LNCaP clone FGC (cell line): ENCODE data around the gene FAM120B.

ENCODE experiments used
- DNase-seq: peaks from one replicate; pipeline ENCODE4 v3.0.0-alpha.2; 2011; ENCODE audit warnings: low read depth
- H3K4me3 ChIP-seq: 2 replicates; pipeline ENCODE4 v1.5.1; 2011; ENCODE audit warnings: mild to moderate bottlenecking, low read depth, low read length, control low read depth
- CTCF ChIP-seq: IDR thresholded peaks from 2 replicates; pipeline ENCODE4 v1.5.1; 2012; ENCODE audit warnings: mild to moderate bottlenecking; ENCODE audit not compliant: control insufficient read depth, insufficient read depth; ENCODE audit errors: extremely low read depth

FAM120B gene

GRCh38 chr6:170453586-170454511 lies 147.3 kb downstream of the FAM120B start:
- no peak overlapping the region for H3K4me3 ChIP-seq
- no peak for DNase-seq
- TF ChIP-seq CTCF, result no peak

- H3K4me3 ChIP-seq, result no peak overlapping the region
- no peak for TF ChIP-seq CTCF
- DNase-seq, result no peak
These were observed 148.1 kb downstream of the FAM120B start for GRCh38 chr6:170454512-170455285.

- no peak for TF ChIP-seq CTCF
- no peak for DNase-seq
- H3K4me3 ChIP-seq, result no peak overlapping the region
These were observed 148.9 kb downstream of the FAM120B start for GRCh38 chr6:170455335-170455979.

GRCh38 chr6:170456334-170456733 lies 149.8 kb downstream of the FAM120B start:
- no peak for DNase-seq
- no peak overlapping the region for H3K4me3 ChIP-seq
- TF ChIP-seq CTCF, result no peak
